NCI-H345 (cell line): ENCODE results near the gene EPHB6.
A peak's percentile ranks its signal among the peaks of the same experiment; 100 is the strongest.

Experiments used
- DNase-seq: peaks from one replicate; lab custom pipeline; 2025; lab: John Stamatoyannopoulos, UW

Gene EPHB6

DNA sequence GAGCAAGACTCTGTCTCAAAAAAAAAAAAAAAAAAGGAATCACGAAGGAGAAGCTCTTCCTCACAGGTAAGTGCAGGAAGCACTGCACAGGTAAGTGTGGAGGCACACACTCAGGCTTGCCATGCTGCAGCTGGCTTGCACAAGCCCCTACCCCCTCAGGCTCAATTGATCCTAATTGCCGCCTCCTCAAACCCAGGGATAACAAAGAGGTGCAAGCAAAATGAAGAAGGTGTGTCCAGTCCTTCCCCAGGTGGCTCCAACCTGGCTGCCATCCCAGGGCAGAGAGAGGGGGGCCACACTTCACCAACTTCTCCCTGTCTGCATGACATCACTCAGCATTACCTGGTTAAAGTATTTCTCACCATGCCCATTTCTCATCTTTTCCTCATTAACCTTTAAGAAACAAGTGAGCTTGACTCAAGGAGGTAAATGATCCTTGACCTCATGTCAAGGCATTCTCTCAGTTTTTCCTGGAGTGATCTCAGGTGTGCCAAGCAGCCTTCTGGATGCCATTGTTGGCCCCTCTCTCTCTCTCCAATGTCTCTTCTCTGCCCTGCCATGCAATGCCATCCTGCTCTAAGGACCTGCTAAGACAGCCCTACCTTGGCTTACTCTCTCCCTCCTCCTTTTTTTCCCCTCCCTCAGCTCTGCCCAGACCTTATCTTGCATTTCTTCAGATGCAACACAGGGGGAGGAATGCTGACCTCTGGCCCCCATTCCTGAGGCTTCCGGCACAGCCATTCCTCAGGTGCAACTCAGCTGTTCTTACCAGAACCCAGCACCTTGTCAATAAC is 43.7 kb downstream of the EPHB6 start:
- peak; percentile 70 for DNase-seq

DNA sequence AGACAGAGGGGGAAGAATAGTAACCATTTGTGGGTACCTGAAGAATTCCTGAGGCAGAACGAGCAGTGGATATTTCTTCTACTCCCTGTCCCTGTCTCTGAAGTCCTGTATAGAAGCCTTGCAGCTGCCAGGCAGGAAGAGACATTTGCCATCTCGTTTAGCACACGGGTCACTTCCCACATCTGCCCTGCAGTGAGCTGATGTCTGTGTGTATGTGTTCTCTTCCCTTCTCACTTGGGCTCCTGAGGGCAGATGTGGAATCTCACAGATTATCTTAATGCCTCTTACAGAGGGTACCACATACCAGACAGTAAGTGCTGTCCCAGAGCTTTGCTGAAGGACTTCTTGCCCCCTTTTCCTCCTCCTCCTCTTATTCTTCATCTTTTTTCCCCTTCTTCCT is 44.8 kb downstream of the EPHB6 start:
- DNase-seq = no peak

DNA sequence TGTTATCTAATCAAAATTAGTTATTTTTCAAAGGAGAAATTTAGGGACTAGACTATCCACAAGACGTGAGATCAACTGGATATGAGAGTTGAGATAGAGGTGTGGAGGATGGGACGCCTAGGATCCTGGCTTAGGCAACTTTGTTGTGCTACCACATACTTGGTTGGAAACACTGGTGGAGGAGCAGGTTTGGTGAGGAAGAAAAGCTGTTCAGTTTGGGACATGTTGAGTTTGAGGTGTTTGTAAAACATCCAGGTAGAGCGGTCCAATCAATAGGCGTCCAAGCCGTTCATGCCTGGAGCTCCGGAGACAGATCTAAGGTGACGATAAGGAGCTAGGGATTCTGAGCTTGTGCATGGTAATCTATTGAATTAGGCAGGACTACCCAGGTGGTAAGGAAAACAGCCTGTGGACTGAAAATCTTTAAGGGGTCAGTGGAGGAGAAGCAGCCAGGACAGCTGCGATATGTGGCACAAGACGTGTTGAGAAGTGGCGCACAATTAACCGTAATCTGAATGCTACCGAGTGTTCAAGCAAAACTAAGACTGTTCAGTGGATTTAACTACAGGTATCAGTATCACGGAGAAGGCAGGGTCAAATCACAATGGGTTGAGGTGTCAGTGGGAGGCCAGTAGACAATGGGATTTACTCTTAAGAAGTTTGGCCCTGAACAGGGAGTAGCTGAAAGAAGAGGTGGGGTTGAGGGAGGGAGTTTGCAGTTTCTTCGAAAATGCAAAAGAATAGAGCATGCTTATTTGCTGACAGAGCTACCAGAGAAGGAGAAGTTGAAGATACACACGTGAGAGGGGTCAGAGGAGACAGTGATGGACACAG is 46.8 kb downstream of the EPHB6 start:
- DNase-seq = no peak

DNA sequence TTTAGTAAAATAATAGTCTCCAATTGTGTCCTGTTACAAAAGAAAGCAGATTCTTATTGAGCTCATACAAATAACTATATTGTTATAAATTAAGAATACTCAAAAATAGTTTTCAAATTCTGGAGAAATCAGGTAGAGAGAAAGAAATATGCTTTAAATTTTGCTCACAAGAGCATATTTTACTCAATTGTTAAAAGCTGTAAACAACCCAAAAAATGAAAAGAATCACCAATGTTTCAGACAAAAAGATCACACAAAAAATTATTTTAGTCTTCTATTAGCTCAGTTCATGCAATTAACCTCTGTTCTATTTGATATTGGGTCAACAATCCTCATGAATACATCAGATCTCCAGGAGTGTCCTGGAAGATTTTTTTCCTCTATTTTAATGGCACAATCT is 49.3 kb downstream of the EPHB6 start:
- DNase-seq = no peak

DNA sequence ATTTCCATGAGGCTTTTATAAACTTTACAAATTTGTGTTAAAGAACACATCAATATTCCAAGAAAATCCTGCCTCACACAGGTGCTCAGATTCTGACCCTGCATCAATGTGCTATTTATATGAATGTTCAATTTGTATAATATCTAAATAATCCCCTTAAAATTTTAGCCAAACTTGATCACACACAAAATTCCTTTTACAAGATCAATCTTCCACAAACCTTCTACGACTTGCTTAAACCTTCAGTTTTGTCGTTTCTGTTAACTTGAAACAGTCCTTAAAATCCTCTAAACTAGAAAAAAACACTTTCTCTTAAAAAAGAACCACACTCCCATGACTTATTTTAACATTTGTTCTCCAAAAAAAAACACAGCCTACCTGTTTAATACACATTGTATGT is 50.9 kb downstream of the EPHB6 start:
- DNase-seq = no peak

DNA sequence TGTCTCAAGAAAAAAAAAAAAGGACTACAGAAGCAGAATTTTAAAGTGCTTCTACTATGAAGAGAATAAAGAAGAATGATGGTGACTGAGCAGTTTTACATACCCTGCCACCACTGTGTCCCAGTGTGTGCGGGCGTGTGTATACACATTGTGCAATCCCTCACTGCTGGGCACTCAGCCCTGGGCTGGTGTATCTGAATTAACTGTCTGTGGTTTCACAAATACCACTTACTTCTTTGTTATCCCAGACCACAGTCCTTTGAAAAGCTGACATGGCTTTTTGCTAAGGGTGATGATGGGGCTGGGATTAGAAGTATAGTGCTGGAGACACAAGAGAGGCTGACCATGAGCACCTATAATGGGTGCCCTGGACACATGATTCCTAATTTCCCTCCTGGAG is 51.8 kb downstream of the EPHB6 start:
- DNase-seq = no peak

DNA sequence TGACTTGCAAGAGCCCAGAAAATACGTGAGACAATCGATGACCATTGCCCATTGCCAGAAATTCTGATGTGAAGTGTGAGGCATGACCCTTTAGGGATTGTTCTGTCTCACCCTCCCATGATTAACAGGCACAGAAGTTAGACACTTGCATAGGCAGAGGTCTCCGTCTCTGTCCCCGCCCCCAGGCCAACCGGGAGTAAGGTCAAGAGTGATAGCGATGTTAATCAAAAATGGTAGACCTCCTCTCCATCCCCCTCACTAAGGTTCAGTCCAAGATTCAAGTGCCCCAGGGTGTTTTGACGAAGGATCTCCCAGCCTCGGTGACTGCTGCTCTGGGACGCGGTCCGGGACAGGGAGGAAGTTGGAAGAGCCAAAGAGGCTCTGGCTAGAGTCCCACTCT is 53.4 kb downstream of the EPHB6 start:
- no peak for DNase-seq

DNA sequence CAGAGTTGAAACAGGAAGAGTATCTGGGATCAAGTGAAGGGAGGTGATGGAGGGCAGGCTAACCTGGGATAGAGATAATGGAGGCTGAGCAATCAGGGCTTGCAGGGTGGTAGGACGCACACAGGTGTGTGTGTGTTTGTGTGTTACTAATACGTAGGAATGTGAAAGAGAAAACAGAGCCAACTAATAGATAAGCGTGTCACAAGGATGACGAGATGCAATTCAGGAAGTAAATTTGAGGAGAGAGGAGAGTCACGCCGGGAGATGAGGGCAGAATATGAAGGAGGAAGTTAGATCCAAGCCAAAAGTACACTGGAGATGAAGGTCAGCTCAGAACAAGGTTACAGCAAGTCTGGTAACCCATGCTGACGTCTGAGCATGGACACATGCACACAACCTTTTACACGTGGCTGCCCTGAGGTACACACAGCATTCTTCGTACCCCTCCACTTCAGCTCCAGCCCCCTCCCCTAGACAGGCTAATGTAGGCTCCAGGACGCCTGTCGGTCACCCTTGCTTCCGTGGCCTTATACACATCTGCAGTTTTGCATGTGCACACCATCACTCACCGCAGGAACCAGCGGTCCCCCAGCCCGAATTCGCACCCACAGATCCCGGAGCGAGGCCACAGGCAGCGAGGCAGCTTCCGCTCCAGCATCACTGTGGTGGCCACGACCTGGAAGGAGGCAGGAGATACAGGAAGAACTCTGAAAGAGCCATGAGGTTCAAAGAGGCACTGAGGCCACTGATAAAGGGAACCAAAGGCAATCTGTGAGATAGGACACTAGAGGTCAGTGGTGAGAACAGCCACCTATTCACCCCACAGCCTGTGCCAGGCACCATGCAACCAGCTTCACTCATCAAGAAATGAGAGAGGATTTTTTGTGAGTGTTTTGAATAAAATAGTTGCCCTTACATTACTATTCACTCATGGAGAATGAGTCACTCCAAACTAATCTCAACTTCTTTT is 54.3 kb downstream of the EPHB6 start:
- no peak for DNase-seq

DNA sequence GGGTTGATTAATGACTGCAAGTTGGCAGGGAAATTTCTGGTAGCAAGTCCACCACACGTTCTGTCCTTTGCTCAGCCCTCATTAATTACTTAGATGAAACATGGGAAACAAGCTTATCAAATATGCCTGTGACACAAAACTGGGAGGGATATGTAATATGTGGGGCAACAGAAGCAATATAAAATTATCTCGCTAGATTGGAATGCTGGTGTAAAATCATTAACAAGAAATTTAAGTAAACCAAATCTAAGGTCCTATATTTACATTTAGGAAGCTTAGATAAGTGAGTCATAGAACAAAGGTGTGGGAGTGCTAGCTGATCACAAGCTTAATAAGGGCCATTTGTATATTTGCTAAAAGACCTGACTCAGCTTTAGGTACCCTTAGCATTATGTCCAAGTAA is 55.2 kb downstream of the EPHB6 start:
- no peak for DNase-seq

DNA sequence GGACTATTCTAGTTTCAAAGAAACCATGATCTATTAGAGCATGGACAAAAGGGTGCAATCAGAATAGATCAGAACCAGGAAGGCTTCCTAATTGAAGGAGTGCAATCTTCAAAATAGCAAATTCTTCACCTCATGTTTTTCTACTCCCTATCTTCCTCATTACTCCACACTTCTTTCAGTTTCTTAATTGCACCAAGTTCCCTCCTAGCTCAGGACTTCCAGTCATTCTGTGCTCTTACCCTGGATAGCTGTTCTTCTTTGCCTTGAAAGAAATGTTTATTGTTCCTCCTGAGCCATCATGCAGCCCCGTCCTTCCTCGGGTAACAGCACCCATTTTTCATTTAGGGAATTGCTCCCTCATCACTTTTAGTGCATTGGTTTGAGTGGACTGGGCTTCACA is 55.6 kb downstream of the EPHB6 start:
- DNase-seq = no peak

DNA sequence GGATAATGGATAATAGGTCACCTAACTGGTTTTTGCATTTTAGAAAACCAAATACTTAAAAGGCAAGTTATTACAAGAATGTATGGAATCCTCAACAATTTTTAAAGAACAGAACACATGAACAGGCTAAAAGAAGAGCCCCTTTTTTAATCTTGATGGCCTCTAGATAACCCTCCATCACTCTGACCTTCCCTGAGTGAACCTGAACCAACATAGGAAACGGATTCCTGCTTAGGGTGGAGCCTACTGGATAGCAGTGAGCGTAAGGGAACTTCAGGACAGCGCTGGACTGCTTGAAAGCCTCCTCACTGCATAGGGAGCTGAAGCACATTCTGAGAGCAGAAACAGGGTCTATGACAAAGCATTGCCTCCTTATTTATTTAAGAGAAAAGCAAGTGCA is 58.2 kb downstream of the EPHB6 start:
- no peak for DNase-seq

DNA sequence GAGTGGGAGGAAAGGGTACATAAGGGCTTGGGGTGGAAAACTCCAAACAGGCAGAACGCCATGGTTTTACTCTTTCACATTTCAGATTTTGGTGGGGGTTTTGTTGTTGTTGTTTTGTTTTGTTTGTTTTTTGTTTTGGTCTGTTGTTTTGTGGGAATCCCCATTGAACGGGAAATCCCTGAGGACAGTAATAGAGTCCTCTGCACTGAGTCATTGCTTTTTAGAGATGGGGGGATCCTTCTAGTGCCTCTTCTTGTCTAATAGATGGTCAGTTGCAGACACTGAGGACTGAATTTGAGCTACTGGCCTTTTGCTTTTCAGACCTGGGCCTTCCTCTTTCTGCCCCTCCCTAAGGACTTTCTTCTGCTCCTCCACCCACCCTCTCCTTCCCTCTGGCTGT is 58.7 kb downstream of the EPHB6 start:
- DNase-seq = no peak

DNA sequence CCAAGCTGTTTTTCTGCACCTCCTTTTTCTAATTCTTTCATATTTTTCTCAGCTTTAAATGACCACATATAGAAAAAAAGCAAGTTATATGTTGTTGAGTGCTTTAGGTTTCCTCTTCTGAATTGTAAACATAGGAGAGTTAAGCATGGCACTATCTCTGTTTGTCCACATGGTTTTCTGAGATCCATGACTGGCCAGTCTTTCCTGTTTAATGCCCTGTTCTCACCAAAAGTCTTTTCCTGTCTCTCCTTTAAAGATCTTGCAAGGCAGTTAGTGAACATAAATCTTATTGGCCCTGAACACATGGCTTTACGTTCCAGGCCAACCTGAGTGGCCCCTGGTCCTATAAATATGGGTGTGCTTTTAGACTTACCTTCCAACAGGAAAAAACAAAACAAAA is 59.2 kb downstream of the EPHB6 start:
- DNase-seq = no peak

DNA sequence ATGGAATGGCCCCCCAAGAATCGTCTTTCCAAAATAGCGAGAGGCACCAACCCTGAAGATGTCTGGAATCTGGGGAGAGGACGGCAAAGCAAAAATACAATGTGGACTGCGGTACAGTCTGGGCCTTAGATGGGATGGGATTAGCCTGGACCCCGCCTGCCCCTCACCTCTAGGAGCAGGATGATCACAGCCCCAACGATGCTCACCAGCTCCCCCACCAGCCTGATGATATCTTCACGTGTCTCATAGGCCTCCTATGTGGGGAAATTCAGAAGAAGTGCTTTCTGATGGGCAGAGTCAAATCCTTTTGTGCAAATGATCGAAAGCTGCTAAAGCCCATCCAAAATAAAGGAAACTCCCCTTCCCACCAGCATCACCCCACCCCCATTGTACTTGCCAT is 60.4 kb downstream of the EPHB6 start:
- DNase-seq = no peak

DNA sequence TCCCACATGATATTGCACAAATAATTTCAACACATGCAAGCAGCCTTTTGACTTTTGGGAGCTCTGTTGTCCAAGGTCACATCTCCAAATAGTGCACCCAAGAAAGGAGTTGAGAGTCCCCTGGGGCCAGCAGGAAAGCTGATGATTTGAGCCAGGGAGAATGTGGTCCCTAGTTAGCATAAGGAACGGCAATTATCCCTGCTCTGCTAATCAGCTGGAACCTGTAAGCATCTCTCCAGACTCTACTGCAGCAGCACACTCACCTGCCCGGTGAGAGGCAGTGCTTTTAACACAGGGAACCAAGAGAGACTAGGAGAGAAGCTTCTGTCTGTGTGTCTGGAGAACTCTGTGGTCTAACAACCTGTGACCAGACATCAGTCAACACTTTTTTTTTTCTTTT is 61.6 kb downstream of the EPHB6 start:
- no peak for DNase-seq

DNA sequence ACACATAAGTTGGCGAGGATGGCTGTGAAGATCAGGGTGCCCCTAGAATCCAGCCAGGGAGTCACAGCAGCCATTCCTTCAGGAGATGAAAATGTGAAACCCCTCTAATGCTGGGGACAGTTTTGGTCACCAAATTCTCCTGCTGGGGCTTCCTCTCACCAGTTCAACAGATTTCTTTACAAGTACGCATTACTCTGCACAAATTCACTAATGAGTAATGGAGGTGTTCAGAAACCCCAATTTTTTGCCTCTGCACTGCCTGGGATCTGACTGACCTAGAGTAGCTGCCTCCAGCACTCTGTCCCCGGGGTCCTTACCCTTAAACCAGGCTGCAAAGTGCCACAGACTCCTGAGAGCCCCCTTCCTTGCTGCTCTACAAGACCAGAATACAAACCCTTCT is 62.6 kb downstream of the EPHB6 start:
- DNase-seq = no peak

DNA sequence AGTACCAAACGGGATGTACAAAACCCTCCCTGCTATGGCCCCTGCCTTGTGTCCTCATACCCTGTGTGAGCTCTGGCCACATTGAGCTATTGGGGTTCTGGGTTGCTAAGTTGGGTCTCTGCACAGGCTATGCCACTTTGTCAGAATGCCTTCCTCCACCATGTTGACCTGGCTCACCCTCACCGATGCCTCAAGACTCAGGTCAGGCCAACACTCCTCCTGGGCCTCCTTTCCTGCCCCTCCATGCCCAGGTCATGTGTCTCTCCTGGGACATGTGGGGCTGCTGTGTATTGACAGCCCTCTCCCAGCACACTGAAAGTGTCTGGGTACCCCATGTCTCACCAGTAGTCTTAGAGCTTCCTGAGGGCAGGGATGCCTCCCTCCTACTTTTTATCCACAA is 64.0 kb downstream of the EPHB6 start:
- no peak for DNase-seq

DNA sequence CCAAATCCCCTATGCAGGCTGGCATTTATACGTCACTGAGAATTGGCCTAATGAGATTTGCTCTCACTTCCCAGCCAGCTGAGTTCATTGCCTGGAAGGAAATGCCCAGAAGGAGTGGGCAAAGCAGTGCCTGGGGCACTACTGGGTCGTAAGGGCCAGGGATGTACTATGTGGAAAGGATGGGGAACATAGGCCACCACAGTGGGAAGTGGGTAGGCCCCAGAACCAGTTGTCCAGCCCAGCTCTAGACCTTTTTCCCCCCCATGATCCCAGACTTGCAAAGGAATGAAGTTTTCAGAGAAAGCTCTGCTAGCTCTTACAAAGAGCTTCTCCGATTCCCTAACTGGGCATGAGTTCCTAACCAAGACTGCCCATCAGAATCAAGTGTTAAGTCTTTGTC is 64.8 kb downstream of the EPHB6 start:
- DNase-seq = no peak
